GM12878 (cell line): ENCODE measurements around the gene TMEM14A. TPM values are rescaled to one million over a fixed set of nuclear protein-coding genes. Genes with fewer than 3 reads are reported as not detected.

Experiments
- ATAC-seq: fragments of 200-7000 bp; cut with Tn5 transposase; 3 replicates; pipeline ENCODE4 v1.9.1; 2020; ENCODE audit warnings: mild to moderate bottlenecking, moderate library complexity
- BruUV-seq: library from RNA; stranded (reverse); fragments of 400-500 nt; replicated peaks from 2 replicates; lab custom pipeline; 2021; lab: Mats Ljungman, UMichigan
- CTCF ChIA-PET: fragments of 300-600 bp; sonication (Branson Sonifier 250); formaldehyde crosslinking; extraction: SDS; loops from one replicate; lab custom pipeline; 2021; ENCODE audit warnings: inconsistent platforms; lab: Yijun Ruan, JAX
- POLR2A ChIA-PET: fragments of 350-600 bp; formaldehyde crosslinking; extraction: SDS; loops from one replicate; lab custom pipeline; 2021; ENCODE audit warnings: inconsistent platforms; lab: Charles Lee
- RAD21 ChIA-PET: fragments of 300-600 bp; sonication (Branson Sonifier 250); formaldehyde crosslinking; loops from one replicate; lab custom pipeline; 2023; ENCODE audit warnings: antibody characterized with exemption; ENCODE audit not compliant: unreplicated experiment; lab: Charles Lee
- SMC1A ChIA-PET: fragments of 300-600 bp; sonication (Branson Sonifier 250); formaldehyde crosslinking; loops from one replicate; lab custom pipeline; 2023; ENCODE audit not compliant: unreplicated experiment, uncharacterized antibody; lab: Charles Lee
- DNase-seq: peaks from one replicate; pipeline ENCODE4 v3.0.0-alpha.2; 2011; ENCODE audit warnings: low read depth, low spot score
- FAIRE-seq: peaks from 3 replicates; lab custom pipeline; 2011; peaks lifted over from hg19 to GRCh38; lab: Jason Lieb, UNC
- H2AFZ ChIP-seq: 2 replicates; pipeline ENCODE4 v1.6.0; 2011; ENCODE audit warnings: low read depth, low read length, control low read depth; ENCODE audit not compliant: control insufficient read depth
- H3K27ac ChIP-seq: 2 replicates; pipeline ENCODE4 v1.5.1; 2011; ENCODE audit warnings: control low read depth; ENCODE audit not compliant: control insufficient read depth, insufficient read depth
- H3K27me3 ChIP-seq, 2 experiments: replicated peaks in 1 of 2; 2 replicates each; pipeline versions ENCODE4 v1.6.0 to v1.6.1; 2011; ENCODE audit warnings: low read length in 1 of 2; ENCODE audit not compliant: control insufficient read depth in 2 of 2, insufficient read depth in 2 of 2
- H3K36me3 ChIP-seq, 2 experiments: 2 replicates each; pipeline ENCODE4 v1.5.1; 2011; ENCODE audit warnings: low read length in 1 of 2; ENCODE audit not compliant: control insufficient read depth in 2 of 2, insufficient read depth in 2 of 2
- H3K4me1 ChIP-seq: 2 replicates; pipeline ENCODE4 v1.6.1; 2011; ENCODE audit warnings: mild to moderate bottlenecking, low read length, moderate library complexity, mixed read lengths; ENCODE audit not compliant: control insufficient read depth, insufficient read depth
- H3K4me2 ChIP-seq: 2 replicates; pipeline ENCODE4 v1.6.0; 2011; ENCODE audit warnings: control low read depth; ENCODE audit not compliant: control insufficient read depth, insufficient read depth
- H3K4me3 ChIP-seq: fragments of 200-600 bp; sonication (generic); 2 replicates; pipeline ENCODE4 v1.5.1; 2016
- H3K79me2 ChIP-seq: 2 replicates; pipeline ENCODE4 v1.6.0; 2011; ENCODE audit warnings: low read length; ENCODE audit not compliant: control insufficient read depth, insufficient read depth
- H3K9ac ChIP-seq: 2 replicates; pipeline ENCODE4 v1.8.0; 2011; ENCODE audit warnings: low read length, control low read depth, mixed read lengths; ENCODE audit not compliant: control insufficient read depth, insufficient read depth
- H3K9me3 ChIP-seq: replicated peaks from 3 replicates; pipeline ENCODE4 v1.5.1; 2011; ENCODE audit warnings: mild to moderate bottlenecking, low read length; ENCODE audit not compliant: control insufficient read depth, insufficient read depth
- H4K20me1 ChIP-seq: 2 replicates; pipeline ENCODE4 v1.6.0; 2011; ENCODE audit not compliant: control insufficient read depth, insufficient read depth
- BHLHE40 ChIP-seq, 2 experiments: fragments of 450-650 bp in 1 of 2; IDR thresholded peaks; 2 replicates each; pipeline ENCODE4 v1.6.1; 2011 to 2017; ENCODE audit warnings: low read depth in 2 of 2, borderline replicate concordance in 1 of 2, improper control_type of control experiment in 1 of 2, low read length in 1 of 2, mild to moderate bottlenecking in 1 of 2
- FOS ChIP-seq: IDR thresholded peaks from 3 replicates; pipeline ENCODE4 v1.6.1; 2011; ENCODE audit warnings: borderline replicate concordance; ENCODE audit not compliant: insufficient read length; ENCODE audit errors: extremely low read depth
- HDAC6 ChIP-seq: fragments of 200-600 bp; sonication (generic); IDR thresholded peaks from one replicate; pipeline ENCODE4 v1.8.0; 2017; ENCODE audit warnings: antibody characterized with exemption; ENCODE audit not compliant: unreplicated experiment
- MEF2A ChIP-seq: IDR thresholded peaks from 2 replicates; pipeline ENCODE4 v1.6.1; 2011; ENCODE audit warnings: low read depth, mild to moderate bottlenecking, low read length, moderate library complexity; ENCODE audit not compliant: insufficient read depth
- SIN3A ChIP-seq: IDR thresholded peaks from 2 replicates; pipeline ENCODE4 v1.6.1; 2012; ENCODE audit warnings: low read depth, low read length, improper control_type of control experiment
- ZNF687 ChIP-seq: fragments of 450-650 bp; IDR thresholded peaks from 2 replicates; pipeline ENCODE4 v1.6.1; 2017; ENCODE audit warnings: mild to moderate bottlenecking, moderate library complexity
- in situ Hi-C: fragments of 300-500 bp; cut with MboI; formaldehyde crosslinking; loops from 9 replicates; pipeline ENCODE4 v1.14.3; 2018; ENCODE audit warnings: mixed read lengths
- intact Hi-C: fragments of 100-400 bp; cut with micrococcal nuclease; formaldehyde crosslinking; loops from one replicate; pipeline ENCODE4 v1.14.2; 2022; ENCODE audit not compliant: unreplicated experiment
- polyA plus RNA-seq, 11 experiments: library from polyadenylated mRNA; depleted of rRNA in 4 of 11; unstranded in 6 of 11; stranded (reverse) in 5 of 11; fragments of >200 nt; fragmentation: Nextera tagmentation in 4 of 11; fragmentation: Illumina TruSeq in 1 of 11; extraction: Ambion mirVana in 4 of 11; extraction: Trizol in 1 of 11; gene quantifications; 1 replicate in 1 of 11; 2 replicates in 10 of 11; pipeline versions ENCODE4 v1.2.1 to v1.2.3, GENCODE V29; 2011 to 2016; ENCODE audit warnings: inconsistent platforms in 2 of 11, missing spikeins in 2 of 11, low read depth in 1 of 11
- total RNA-seq, 4 experiments: library from RNA; depleted of rRNA in 3 of 4; stranded (reverse); fragments of >200 nt in 3 of 4; fragmentation: Illumina TruSeq in 1 of 4; extraction: Trizol in 1 of 4; gene quantifications; 2 replicates each; pipeline versions ENCODE4 v1.2.1 to v1.2.3, GENCODE V29; 2013 to 2021
- TF ChIP-seq, protein P1 (sequence below): IDR thresholded peaks from 2 replicates; pipeline ENCODE4 v1.6.1; 2012; ENCODE audit warnings: mild to moderate bottlenecking, low read depth, low read length

TMEM14A gene
- total and polyA plus RNA-seq, 10 of the 15 experiments (the other 5 are each of a cell fraction or from before 2014, with no cell fraction given): 15.6 to 143 (median 33.1) TPM

- Histone ChIP-seq H4K20me1 (no peaks in the 10 kb centered on the region), H3K79me2 (no peaks in the 10 kb centered on the region)
- POLR2A ChIA-PET: no interaction called here
Measured at GRCh38 chr6:52718550-52718949, 47.6 kb downstream of the TMEM14A start.

More at GRCh38 chr6:52718550-52718949, 47.6 kb downstream of the TMEM14A start:
- H3K27ac ChIP-seq: no peak overlapping the region
- H3K9me3 ChIP-seq: no peaks in the 10 kb centered on the region
- TF ChIP-seq FOS: no peak
- no peak for TF ChIP-seq MEF2A
- no peak for TF ChIP-seq SIN3A
- TF ChIP-seq, protein P1, sequence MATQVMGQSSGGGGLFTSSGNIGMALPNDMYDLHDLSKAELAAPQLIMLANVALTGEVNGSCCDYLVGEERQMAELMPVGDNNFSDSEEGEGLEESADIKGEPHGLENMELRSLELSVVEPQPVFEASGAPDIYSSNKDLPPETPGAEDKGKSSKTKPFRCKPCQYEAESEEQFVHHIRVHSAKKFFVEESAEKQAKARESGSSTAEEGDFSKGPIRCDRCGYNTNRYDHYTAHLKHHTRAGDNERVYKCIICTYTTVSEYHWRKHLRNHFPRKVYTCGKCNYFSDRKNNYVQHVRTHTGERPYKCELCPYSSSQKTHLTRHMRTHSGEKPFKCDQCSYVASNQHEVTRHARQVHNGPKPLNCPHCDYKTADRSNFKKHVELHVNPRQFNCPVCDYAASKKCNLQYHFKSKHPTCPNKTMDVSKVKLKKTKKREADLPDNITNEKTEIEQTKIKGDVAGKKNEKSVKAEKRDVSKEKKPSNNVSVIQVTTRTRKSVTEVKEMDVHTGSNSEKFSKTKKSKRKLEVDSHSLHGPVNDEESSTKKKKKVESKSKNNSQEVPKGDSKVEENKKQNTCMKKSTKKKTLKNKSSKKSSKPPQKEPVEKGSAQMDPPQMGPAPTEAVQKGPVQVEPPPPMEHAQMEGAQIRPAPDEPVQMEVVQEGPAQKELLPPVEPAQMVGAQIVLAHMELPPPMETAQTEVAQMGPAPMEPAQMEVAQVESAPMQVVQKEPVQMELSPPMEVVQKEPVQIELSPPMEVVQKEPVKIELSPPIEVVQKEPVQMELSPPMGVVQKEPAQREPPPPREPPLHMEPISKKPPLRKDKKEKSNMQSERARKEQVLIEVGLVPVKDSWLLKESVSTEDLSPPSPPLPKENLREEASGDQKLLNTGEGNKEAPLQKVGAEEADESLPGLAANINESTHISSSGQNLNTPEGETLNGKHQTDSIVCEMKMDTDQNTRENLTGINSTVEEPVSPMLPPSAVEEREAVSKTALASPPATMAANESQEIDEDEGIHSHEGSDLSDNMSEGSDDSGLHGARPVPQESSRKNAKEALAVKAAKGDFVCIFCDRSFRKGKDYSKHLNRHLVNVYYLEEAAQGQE: no peak
- no peak for TF ChIP-seq HDAC6
- TF ChIP-seq ZNF687: no peak
- TF ChIP-seq BHLHE40 (IDR thresholded peaks at IDR 0.05; ENCODE audit: borderline replicate concordance in 1 of 2, low read depth in 2 of 2, low read length in 1 of 2): no peak
- H3K27me3 ChIP-seq: no peaks in the 10 kb centered on the region
- BruUV-seq: no TSS peak
- no peak overlapping the region for H3K4me3 ChIP-seq
- intact Hi-C loops (no loop called here), in situ Hi-C loops (no loop called here)
- DNase-seq (no peak), FAIRE-seq (no peak), ATAC-seq (no peak)
- ChIA-PET RAD21 (no interaction called here), SMC1A (interaction anchor here (0.6 to 1.9 kb wide), 3 partner anchors 12 to 303 kb away, joined by 4 to 6 read pairs (median 5); no protein-coding TSS in a partner anchor), CTCF (interaction anchor here (0.6 to 0.7 kb wide), 2 partner anchors 669 to 1007 kb away, joined by 3 to 4 read pairs; no protein-coding TSS in a partner anchor)
- no peak overlapping the region for H3K9ac ChIP-seq
- H3K4me1 ChIP-seq: no peaks in the 10 kb centered on the region
- H2AFZ ChIP-seq: no peak overlapping the region
- H3K36me3 ChIP-seq: no peaks in the 10 kb centered on the region
- H3K4me2 ChIP-seq: no peak overlapping the region
